NCI-H460 (cell line): ENCODE data around the gene PAM16. TPM values are rescaled to one million over a fixed set of nuclear protein-coding genes. Genes with fewer than 3 reads are reported as not detected.
"Not testable (repeated sequence)": the region's sequence is repeated elsewhere in the genome, so short reads cannot be mapped to it uniquely, and the experiment has no call there.

ENCODE experiments used
- DNase-seq: peaks from one replicate; pipeline ENCODE4 v3.0.0-alpha.2; 2016; ENCODE audit warnings: low read depth; ENCODE audit errors: extremely low read depth
- total RNA-seq: library from RNA; depleted of rRNA; stranded (reverse); fragments of >200 nt; shearing (Covaris generic); gene quantifications from 2 replicates; pipeline ENCODE4 v1.2.3, GENCODE V29; 2014

PAM16 gene
- total RNA-seq, 1 experiment from 2014 or later, result 65.7 TPM

DNA sequence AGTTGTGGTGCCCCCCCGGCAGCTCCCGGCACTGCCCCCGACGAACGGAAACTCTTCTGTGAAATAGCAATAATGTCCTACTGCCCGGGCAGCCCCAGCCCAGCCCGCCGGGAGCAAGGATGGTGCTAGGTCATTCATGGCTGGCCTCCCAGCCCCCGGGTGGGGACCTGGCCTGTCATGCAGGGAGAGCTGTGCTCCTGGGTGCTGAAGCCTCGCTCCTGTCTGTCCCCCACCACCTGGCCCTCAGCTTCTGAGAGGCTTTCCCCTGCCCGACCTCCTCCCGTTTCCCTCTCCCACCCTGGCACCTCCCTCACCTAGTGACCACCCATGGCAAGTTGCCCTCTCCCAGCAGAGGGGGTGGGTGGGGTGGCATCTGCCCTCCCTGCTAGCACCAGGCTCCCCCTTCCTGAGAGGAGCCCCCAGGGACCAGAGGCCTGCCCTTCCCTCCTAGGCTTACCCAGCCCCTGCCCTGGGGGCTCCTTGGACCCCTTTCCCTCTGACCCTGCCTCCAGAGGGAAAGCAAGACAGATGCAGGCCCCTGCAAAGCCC, 13.5 kb downstream of the PAM16 start:
- DNase-seq, result no peak

DNA sequence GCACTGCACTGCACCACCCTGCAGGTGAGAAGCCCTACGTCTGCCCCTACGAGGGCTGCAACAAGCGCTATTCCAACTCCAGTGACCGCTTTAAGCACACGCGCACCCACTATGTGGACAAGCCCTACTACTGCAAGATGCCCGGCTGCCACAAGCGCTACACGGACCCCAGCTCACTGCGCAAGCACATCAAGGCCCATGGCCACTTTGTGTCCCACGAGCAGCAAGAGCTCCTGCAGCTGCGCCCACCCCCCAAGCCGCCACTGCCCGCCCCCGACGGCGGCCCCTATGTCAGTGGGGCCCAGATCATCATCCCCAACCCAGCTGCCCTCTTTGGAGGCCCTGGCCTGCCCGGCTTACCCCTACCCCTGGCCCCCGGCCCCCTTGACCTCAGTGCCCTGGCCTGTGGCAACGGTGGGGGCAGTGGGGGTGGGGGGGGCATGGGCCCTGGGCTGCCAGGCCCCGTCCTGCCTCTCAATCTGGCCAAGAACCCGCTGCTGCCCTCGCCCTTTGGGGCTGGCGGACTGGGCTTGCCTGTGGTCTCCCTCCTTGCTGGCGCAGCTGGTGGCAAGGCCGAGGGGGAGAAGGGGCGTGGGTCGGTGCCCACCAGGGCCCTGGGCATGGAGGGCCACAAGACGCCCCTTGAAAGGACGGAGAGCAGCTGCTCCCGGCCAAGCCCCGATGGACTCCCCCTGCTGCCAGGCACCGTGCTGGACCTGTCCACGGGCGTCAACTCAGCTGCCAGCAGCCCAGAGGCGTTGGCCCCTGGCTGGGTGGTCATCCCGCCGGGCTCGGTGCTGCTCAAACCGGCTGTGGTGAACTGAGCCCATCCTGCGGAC, 14.2 kb downstream of the PAM16 start:
- DNase-seq, result no peak

DNA sequence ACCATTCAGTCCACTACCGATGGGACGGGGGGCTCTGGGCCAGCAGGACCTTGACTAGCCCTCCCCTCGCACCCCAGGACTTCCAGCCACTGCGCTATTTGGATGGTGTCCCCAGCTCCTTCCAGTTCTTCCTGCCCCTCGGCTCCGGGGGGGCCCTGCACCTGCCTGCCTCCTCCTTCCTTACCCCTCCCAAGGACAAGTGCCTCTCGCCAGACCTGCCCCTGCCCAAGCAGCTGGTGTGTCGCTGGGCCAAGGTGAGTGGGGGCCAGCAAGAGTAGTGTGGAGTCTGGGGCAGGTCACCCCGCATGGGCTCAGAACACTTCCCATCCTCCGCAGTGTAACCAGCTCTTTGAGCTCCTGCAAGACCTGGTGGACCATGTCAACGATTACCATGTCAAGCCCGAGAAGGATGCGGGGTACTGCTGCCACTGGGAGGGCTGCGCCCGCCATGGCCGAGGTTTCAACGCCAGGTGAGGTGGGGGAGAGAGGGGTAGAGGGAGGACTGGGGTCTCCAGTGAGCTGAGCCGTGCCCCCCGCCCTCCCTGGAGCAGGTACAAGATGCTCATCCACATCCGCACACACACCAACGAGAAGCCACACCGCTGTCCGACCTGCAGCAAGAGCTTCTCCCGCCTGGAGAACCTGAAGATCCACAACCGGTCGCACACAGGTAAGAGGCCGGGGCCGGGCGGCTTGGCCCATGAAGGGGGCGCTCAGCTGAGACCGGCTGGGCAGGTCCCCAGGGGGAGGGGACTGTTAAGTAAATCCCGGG, 16.2 kb downstream of the PAM16 start:
- no peak for DNase-seq

DNA sequence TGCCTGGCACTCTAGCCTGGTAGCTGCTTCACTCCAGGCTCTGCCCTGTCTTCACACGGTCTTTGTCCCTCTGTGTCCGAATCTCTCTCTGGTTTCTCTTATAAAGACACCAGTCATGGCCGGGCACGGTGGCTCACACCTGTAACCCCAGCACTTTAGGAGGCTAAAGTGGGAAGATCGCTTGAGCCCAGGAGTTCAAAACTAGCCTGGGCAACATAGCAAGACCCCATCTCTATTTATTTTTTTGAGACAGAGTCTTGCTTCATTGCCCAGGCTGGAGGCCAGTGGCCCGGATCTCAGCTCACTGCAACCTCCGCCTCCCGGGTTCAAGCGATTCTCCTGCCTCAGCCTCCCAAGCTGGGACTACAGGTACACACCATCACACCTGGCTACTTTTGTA, 17.4 kb downstream of the PAM16 start:
- DNase-seq, result not testable (repeated sequence)

DNA sequence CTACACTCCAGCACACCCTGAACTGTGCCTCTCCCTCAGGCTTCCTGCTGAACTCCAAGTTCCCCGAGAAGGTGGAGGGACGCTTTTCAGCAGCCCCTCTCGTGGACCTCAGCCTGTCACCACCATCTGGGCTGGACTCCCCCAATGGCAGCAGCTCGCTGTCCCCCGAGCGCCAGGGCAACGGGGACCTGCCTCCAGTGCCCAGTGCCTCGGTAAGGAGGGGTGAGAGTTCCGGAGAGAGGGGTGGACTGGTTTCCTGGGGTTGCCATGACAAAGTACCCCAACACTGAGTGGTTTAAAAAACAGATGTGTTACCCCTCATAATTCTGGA, 17.8 kb downstream of the PAM16 start:
- DNase-seq, result no peak

DNA sequence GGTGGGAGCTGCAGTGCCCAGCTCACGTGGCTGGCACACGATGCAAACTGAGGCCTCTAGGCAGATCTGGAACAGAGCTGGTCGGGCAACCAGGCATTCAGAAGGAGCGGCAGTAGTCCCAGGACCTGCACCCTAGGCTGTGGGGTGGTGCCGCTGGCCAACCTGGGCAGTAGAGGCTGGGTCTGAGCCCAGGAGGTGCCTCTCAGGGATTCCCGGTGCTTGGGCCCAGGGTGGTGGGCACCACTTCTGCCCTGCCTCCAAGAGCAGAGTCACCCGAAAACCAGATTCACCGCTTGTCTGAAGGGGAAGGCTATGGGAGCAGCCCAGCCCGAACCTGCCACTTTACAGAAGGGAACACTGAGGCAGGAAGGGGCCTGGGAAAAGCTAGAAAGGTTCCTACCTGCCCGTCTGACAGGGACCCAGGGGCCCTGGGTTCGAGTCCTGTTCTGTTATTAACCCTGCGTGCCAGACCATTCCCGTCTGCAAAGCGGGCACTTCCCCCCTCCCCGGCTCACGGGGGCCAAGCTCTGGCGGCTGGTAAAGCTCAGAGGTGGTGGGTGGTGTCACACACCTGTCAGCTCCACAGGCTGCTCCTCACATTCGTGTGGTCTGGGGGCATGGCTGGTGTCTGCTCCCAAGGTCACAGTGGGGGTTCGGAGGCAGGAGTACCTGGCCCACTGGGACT, 18.4 kb downstream of the PAM16 start:
- DNase-seq, result no peak

DNA sequence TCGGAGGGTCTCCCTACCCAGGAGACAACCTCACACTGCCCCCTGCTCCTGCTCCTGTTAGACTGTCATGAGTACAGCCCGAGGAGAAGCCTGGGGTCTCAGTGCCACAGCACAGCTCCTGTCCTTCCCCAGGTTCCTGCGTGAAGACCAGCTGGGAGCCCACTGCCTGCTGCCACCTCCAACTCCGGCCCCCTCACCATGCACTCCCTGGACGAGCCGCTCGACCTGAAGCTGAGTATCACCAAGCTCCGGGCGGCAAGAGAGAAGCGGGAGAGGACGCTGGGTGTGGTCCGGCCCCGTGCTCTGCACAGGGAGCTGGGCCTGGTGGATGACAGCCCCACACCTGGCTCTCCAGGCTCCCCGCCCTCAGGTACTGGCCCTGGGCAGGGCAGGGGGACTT, 19.0 kb downstream of the PAM16 start:
- no peak for DNase-seq

DNA sequence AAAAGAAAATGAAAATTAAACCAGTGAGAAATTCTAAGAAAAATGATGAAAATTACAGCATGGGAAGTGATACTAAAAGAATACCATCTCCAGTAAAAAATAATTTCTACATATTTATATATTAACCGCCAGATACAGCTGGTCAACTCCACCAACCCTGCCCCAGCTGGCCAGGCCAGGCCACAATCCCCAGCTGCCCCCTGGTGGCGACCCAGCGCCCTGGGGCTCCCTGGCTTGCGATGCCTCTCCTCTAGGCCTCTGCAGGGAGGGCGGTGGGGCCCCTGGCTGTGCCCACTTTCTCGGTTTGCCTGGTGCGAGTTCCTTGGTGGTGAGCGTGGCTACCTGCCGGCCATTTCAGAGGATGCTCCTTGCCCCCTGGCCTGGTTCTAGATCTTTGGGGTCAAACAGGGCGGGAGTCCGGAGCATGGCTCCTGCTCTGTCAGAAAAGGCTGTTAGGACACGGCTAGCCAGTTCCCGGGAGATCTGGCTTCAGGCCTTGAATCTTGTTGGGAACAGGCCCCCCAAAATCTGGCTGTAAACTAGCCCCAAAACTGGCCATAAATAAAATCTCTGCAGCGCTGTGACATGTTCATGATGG, 20.7 kb downstream of the PAM16 start:
- peak; percentile 60 for DNase-seq

DNA sequence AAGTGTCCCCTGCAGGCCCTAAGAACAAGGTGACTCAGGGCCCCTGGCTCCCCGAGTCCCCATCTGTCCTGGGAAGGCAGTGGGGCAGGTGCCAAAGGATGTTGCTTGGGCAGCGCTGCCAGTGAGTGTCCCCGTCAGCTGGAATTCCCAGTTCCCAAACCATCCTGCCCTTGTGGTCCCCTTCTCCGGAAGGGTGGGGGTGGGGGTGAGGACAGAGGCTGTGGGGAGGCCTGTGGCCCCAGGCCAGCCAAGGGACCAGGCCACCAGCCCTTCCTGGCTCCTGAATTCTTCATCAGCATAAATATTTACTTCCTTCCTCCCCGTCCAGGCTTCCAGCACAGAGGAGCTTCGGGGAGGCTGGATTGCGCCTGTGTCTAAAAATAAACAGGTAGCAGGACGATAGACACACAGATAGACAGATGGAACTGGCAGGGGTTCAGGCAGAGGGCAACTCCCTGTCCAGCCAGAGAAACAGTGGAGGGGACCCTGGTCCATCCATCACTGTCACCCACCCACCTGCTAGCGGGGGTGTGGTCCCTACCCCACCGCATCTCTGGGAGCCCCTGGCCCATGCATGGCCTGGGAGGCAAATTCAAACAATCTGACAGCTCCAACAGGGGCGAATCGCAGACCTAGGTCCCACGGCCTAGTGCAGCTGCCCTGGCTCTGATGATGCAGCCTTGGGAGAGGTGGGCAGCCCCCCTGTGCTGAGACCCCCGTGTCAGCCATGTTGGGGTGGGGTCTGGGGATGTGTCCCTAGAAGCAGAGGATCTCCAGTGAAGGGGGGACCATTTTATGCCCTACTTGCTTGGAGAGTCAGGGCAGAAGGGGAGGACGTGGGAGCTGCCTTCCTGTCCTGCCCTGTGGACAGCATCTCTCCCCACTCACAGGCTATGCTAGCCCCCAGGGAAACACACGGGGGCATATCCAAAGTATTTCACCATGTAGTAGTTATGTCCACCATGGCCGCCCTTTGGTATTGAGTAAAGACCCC, 22.0 kb downstream of the PAM16 start:
- DNase-seq, result no peak

DNA sequence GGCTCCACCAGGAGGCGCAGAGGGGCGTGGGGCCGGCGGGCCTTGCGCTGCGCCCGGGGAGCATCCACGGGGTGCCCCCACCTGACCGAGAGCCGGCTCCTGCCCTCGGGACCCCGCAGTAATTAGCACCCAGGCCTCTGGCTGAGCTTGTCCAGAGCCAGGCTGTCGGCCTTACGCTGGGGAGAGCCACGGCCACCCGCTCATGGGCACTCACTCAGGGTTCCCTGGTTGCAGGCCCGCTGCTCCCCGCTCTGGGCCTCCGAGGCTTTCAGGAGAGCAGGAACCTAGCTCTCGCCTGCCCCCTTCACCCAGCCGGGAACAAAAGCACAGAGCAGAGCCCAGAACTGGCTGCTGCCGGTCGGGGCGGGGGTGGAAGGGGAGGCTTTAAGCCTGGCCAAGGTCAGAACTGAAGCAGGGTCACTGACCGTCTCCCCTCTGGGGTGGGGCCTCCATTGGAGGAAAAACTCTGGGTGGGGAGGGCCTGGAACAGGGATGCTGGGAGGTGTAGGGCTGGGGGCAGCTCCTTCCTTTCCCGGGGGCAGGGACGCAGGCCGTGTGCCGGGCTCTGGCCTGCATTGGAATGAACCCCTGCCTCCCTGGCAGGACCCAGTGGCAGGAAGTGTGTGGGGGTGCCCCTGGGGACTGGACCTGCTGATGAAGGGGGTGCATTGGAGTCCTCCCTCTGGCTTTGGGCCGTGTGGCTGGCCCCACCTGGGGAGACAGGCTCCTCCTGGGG, 22.9 kb downstream of the PAM16 start:
- DNase-seq, result no peak

DNA sequence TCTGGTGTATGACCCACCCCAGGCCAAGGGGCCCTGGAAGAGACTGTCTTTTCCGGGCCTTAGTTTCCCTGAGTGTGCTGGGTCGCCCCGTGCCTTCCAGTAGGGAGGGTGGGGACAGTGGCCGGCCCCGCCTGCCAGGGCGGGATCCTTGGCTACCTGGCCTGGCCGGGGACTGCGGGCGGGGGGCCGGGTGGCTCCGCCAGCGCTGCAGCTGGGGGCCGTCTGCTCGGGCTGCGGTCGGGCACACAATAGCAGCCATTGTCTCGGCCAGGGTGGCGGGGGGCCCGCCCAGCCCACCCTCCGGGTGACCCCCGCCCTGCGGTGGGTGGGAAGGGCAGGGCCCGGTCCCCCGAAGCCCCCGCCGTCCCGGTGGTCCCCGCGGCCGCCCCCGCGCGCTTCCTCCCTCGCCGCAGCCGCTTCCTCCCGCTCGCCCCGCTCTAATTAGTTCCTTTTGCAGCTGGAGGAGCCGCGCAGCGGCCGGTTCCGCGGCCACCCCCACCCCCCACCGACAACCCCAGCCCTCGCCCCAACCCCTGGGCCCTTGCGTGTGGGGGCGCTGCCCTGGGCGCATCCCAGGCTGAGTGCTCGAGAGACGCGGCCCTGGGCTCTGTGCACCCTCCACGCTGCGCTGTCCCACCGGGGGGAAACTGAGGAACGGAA, 23.6 kb downstream of the PAM16 start:
- no peak for DNase-seq

DNA sequence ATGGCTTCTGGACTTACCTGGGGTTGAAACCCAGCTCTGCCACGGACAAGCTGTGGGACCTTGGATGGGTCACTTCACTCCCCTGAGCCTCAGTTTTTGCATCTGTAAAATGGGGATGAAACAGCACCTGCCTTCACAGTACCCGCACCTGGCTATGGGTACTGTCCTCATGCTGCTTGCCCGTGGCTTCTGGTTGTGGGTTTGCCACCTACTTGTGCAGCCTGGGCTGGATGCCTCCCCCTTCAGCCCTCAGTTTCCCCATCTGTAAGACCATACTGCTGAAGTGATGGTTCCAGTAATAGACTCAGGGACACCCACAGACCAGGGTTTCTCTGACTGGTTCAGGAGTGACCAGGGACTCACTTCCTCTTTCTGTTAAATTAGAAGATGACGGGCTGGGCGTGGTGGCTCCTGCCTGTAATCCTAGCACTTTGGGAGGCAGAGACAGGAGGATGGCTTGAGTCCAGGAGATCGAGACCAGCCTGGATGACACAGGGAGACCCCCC, 25.8 kb downstream of the PAM16 start:
- DNase-seq, result no peak

DNA sequence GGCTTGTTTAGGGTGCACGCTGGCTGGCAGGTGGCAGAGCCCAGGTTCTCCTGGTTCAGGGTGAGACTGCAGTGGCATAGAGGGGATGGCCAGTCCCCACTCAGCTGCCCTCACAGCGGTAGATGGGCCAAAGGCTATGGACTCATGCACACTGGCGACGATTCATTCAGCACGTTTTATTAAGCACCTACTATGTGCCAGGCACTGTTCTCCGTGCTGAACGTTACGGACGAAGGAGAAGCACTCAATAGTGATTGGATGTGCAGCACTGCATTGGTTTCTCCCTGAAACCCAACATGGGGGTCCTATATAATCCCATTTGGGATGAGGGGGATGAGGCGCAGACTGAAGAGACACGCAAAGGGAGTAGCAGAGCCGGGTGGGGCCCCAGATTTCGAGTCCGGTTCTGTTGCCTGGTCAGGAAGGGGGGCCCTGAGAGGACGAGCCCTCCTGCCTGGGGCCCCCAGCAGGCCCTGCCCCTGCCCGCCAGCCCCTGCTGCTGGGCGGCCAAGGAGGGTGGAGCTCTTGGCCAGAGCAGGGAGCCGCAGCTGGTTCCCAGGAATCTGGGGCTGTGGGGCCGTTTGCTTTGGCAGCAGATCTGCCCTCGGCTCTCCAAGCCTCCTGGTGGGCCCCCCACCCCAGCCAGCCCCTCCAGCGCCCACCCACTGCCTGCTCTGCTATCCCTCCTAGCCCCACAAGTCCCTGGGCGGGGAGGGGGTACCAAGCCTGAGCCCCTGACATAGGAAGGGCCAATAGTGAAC, 26.4 kb downstream of the PAM16 start:
- no peak for DNase-seq

DNA sequence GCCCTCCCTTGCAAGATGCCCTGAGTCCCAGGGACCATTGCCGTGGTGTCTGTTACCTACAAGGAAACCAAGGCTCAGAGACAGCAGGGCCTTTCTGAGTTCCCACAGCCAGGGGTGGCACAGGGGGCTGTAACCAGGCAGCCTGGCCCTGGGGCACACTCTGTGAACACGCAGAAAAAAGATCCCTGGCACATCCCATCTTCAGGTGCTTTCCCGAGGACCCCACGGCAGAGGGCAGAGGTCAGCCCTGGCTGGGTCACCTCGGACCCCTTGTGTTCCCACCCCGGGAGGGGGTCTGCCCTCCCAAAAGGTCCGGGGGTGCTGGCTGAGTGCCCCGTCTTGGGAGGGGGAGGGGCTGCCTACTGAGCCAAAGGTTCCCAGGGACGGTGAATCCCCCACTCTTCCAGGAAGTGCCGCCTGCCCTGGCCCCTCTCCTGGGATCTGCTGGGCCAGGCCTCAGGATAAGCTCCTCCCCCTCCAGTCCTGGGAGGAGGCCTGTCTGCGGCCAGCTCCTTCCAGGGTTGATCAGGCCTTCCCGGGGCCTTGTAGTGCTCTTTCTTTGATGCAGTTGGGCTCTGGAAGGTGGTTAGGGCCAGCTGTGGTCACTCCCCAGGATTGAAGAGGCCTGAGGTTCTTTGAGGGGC, 27.2 kb downstream of the PAM16 start:
- DNase-seq, result no peak

DNA sequence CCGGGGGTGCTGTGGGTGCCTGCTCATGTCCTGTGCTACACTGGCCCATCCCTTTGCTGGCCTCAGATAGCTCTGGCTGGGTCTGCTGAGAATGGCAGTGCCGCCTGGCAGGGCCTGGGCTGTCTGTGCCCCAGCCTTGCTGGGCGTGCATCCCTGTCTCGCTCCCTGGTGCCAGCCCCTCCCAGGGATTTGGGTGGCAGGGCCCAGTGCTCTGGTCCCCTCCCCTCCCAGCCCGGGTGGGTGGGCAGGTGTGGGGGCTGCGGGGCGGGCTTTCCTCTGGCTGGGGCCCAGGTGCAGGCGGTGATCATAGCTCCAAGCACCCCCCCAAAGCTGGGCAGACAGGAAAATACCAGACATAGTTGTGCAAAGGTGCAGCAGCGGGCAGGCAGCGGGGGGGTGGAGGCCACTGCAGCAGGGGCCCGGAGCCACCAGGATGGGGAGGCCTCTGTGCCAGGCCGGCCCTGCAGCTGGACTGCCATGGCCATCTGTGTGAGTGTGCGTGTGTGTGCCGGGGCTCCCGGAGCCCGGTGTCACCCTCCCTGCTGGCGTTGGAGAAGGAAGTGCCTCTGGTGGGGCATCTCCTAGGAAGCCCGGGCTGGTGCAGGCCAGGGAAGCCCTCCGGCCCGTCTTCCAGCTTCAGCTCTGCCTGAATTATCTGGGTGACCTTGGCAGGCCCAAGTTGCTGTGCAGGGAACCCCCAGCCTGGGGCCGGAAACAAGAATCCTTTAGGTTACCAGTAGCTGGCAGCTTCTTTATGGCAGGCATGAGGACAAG, 27.9 kb downstream of the PAM16 start:
- DNase-seq, result no peak
